ENCODE results near the gene JADE3. TPM values are rescaled to one million over a fixed set of nuclear protein-coding genes. Genes with fewer than 3 reads are reported as not detected.

Gene JADE3
- total and polyA plus RNA-seq, 2 experiments from 2014 or later: 4.5 to 15.3 TPM

DNA sequence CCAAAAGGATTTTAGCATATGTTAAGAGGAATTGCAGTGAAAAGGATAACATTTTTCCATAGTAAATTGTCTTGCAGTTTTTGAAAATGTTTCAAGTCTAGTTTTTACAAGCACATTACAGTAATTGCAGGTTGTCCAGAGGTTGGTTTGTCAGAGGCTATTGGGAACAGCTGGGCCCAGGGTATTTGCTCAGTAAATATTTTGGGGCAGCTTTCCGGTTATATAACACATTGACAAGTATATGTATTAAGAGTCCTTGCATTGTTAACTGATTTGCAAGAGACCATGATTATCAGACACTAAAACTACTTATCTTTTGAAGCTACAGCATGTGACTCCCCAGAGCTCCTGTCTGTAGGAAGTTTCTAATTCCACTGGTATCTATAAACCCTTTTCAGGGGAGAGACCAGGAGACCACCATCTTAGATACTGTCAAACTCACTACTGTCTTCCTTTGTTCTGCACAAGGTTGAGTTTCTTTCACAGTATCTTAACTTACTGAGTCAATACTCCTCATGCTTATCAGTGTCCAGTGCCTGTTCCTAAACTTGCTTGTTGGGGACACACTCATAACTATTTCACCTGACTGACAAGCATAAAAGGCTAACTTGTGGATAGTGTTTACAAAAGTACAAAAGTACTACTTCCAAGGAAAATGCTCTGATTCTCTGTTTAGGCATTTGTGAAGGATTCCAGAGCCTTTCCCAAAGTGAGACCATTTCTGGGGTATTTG is 147.1 kb downstream of the JADE3 start:
- Mint-ChIP-seq H3K4me1 (no peaks in the 10 kb centered on the region), H3K27me3 (ENCODE audit: insufficient read depth, low read depth, poor library complexity) (no peaks in the 10 kb centered on the region), H3K9me3 (no peaks in the 10 kb centered on the region), H3K36me3 (ENCODE audit: low read depth) (peaks cover 14% of the 10 kb centered on the region; the same call in 2 of the 3 replicates), H3K4me3 (no peak overlapping the region), H3K27ac (no peak overlapping the region)
- Histone ChIP-seq H3K4me1 (ENCODE audit: insufficient read depth) (no peaks in the 10 kb centered on the region), H3K4me2 (no peak overlapping the region), H4K20me1 (replicated peaks; ENCODE audit: insufficient read depth) (no peaks in the 10 kb centered on the region), H3F3A (replicated peaks; ENCODE audit: low read depth) (no peaks in the 10 kb centered on the region), H3K36me3 (ENCODE audit: insufficient read depth) (no peaks in the 10 kb centered on the region), H3K79me2 (replicated peaks; ENCODE audit: insufficient read depth) (no peaks in the 10 kb centered on the region), H3K27ac (ENCODE audit: low read depth) (no peak overlapping the region), H2AFZ (no peak overlapping the region), H3K4me3 (no peak overlapping the region), H3K27me3 (ENCODE audit: insufficient read depth) (no peaks in the 10 kb centered on the region), H3K9me2 (ENCODE audit: insufficient read depth) (no peaks in the 10 kb centered on the region)
- DNase-seq (ENCODE audit: low spot score): no peak
- ATAC-seq: no peak
- TF ChIP-seq EZH2 (IDR thresholded peaks at IDR 0.05; ENCODE audit: low read depth, unreplicated experiment): no peak
- TF ChIP-seq POLR2AphosphoS5 (IDR thresholded peaks at IDR 0.05; ENCODE audit: low read depth): no peak
- TF ChIP-seq, protein P1, sequence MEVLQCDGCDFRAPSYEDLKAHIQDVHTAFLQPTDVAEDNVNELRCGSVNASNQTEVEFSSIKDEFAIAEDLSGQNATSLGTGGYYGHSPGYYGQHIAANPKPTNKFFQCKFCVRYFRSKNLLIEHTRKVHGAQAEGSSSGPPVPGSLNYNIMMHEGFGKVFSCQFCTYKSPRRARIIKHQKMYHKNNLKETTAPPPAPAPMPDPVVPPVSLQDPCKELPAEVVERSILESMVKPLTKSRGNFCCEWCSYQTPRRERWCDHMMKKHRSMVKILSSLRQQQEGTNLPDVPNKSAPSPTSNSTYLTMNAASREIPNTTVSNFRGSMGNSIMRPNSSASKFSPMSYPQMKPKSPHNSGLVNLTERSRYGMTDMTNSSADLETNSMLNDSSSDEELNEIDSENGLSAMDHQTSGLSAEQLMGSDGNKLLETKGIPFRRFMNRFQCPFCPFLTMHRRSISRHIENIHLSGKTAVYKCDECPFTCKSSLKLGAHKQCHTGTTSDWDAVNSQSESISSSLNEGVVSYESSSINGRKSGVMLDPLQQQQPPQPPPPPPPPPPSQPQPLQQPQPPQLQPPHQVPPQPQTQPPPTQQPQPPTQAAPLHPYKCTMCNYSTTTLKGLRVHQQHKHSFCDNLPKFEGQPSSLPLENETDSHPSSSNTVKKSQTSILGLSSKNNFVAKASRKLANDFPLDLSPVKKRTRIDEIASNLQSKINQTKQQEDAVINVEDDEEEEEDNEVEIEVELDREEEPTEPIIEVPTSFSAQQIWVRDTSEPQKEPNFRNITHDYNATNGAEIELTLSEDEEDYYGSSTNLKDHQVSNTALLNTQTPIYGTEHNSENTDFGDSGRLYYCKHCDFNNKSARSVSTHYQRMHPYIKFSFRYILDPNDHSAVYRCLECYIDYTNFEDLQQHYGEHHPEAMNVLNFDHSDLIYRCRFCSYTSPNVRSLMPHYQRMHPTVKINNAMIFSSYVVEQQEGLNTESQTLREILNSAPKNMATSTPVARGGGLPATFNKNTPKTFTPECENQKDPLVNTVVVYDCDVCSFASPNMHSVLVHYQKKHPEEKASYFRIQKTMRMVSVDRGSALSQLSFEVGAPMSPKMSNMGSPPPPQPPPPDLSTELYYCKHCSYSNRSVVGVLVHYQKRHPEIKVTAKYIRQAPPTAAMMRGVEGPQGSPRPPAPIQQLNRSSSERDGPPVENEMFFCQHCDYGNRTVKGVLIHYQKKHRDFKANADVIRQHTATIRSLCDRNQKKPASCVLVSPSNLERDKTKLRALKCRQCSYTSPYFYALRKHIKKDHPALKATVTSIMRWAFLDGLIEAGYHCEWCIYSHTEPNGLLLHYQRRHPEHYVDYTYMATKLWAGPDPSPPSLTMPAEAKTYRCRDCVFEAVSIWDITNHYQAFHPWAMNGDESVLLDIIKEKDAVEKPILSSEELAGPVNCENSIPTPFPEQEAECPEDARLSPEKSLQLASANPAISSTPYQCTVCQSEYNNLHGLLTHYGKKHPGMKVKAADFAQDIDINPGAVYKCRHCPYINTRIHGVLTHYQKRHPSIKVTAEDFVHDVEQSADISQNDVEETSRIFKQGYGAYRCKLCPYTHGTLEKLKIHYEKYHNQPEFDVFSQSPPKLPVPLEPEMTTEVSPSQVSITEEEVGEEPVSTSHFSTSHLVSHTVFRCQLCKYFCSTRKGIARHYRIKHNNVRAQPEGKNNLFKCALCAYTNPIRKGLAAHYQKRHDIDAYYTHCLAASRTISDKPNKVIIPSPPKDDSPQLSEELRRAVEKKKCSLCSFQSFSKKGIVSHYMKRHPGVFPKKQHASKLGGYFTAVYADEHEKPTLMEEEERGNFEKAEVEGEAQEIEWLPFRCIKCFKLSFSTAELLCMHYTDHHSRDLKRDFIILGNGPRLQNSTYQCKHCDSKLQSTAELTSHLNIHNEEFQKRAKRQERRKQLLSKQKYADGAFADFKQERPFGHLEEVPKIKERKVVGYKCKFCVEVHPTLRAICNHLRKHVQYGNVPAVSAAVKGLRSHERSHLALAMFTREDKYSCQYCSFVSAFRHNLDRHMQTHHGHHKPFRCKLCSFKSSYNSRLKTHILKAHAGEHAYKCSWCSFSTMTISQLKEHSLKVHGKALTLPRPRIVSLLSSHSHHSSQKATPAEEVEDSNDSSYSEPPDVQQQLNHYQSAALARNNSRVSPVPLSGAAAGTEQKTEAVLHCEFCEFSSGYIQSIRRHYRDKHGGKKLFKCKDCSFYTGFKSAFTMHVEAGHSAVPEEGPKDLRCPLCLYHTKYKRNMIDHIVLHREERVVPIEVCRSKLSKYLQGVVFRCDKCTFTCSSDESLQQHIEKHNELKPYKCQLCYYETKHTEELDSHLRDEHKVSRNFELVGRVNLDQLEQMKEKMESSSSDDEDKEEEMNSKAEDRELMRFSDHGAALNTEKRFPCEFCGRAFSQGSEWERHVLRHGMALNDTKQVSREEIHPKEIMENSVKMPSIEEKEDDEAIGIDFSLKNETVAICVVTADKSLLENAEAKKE (CRISPR knock-in tag; IDR thresholded peaks at IDR 0.05): no peak
- TF ChIP-seq ZNF114 (CRISPR knock-in tag; IDR thresholded peaks at IDR 0.05): no peak
- TF ChIP-seq, protein P2, sequence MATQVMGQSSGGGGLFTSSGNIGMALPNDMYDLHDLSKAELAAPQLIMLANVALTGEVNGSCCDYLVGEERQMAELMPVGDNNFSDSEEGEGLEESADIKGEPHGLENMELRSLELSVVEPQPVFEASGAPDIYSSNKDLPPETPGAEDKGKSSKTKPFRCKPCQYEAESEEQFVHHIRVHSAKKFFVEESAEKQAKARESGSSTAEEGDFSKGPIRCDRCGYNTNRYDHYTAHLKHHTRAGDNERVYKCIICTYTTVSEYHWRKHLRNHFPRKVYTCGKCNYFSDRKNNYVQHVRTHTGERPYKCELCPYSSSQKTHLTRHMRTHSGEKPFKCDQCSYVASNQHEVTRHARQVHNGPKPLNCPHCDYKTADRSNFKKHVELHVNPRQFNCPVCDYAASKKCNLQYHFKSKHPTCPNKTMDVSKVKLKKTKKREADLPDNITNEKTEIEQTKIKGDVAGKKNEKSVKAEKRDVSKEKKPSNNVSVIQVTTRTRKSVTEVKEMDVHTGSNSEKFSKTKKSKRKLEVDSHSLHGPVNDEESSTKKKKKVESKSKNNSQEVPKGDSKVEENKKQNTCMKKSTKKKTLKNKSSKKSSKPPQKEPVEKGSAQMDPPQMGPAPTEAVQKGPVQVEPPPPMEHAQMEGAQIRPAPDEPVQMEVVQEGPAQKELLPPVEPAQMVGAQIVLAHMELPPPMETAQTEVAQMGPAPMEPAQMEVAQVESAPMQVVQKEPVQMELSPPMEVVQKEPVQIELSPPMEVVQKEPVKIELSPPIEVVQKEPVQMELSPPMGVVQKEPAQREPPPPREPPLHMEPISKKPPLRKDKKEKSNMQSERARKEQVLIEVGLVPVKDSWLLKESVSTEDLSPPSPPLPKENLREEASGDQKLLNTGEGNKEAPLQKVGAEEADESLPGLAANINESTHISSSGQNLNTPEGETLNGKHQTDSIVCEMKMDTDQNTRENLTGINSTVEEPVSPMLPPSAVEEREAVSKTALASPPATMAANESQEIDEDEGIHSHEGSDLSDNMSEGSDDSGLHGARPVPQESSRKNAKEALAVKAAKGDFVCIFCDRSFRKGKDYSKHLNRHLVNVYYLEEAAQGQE (IDR thresholded peaks at IDR 0.05; ENCODE audit: unreplicated experiment): no peak
- TF ChIP-seq, protein P3, sequence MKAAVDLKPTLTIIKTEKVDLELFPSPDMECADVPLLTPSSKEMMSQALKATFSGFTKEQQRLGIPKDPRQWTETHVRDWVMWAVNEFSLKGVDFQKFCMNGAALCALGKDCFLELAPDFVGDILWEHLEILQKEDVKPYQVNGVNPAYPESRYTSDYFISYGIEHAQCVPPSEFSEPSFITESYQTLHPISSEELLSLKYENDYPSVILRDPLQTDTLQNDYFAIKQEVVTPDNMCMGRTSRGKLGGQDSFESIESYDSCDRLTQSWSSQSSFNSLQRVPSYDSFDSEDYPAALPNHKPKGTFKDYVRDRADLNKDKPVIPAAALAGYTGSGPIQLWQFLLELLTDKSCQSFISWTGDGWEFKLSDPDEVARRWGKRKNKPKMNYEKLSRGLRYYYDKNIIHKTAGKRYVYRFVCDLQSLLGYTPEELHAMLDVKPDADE (IDR thresholded peaks at IDR 0.05): no peak
- TF ChIP-seq EZH2phosphoT487 (IDR thresholded peaks at IDR 0.05; ENCODE audit: unreplicated experiment): no peak
- no peak for TF ChIP-seq ZNF331 (CRISPR knock-in tag; IDR thresholded peaks at IDR 0.05; ENCODE audit: low read depth)
- no peak for TF ChIP-seq CREB1 (CRISPR knock-in tag; IDR thresholded peaks at IDR 0.05; ENCODE audit: low read depth)
- no peak for TF ChIP-seq NANOG (IDR thresholded peaks at IDR 0.05; ENCODE audit: borderline replicate concordance)
- no peak for TF ChIP-seq STAT1 (IDR thresholded peaks at IDR 0.05; ENCODE audit: unreplicated experiment)
- TF ChIP-seq, protein P4, sequence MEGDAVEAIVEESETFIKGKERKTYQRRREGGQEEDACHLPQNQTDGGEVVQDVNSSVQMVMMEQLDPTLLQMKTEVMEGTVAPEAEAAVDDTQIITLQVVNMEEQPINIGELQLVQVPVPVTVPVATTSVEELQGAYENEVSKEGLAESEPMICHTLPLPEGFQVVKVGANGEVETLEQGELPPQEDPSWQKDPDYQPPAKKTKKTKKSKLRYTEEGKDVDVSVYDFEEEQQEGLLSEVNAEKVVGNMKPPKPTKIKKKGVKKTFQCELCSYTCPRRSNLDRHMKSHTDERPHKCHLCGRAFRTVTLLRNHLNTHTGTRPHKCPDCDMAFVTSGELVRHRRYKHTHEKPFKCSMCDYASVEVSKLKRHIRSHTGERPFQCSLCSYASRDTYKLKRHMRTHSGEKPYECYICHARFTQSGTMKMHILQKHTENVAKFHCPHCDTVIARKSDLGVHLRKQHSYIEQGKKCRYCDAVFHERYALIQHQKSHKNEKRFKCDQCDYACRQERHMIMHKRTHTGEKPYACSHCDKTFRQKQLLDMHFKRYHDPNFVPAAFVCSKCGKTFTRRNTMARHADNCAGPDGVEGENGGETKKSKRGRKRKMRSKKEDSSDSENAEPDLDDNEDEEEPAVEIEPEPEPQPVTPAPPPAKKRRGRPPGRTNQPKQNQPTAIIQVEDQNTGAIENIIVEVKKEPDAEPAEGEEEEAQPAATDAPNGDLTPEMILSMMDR (conservative IDR thresholded peaks at IDR 0.05; ENCODE audit: low read depth in 2 of 2): no peak
- TF ChIP-seq JUNB (IDR thresholded peaks at IDR 0.05; ENCODE audit: unreplicated experiment): no peak

Measured in GM23338 (cell line).